Fibroblast of the aortic adventitia (primary cell): Measurements from ENCODE around the gene FARP2. TPM values are rescaled to one million over a fixed set of nuclear protein-coding genes. Genes with fewer than 3 reads are reported as not detected.

ENCODE experiments used
- DNase-seq: peaks from one replicate; pipeline ENCODE4 v3.0.0-alpha.2; 2010; ENCODE audit warnings: low read depth
- H3K4me3 ChIP-seq: 2 replicates; pipeline ENCODE4 v1.5.1; 2011; ENCODE audit warnings: low read depth, mild to moderate bottlenecking, control low read depth, low read length, moderate library complexity
- small RNA-seq: library from RNA; depleted of rRNA; stranded (forward); fragments of <200 nt; gene quantifications from one replicate; pipeline ENCODE3, GENCODE V24; 2012
- total RNA-seq: library from RNA; depleted of rRNA; stranded (reverse); fragments of >200 nt; gene quantifications from 2 replicates; pipeline ENCODE4 v1.2.3, GENCODE V29; 2012; ENCODE audit warnings: low replicate concordance
- TF ChIP-seq, protein P1 (sequence below): IDR thresholded peaks from 2 replicates; pipeline ENCODE4 v1.5.1; 2011; ENCODE audit warnings: mild to moderate bottlenecking, low read length, control low read depth, inconsistent platforms; ENCODE audit not compliant: insufficient read depth

The FARP2 gene
- total RNA-seq, 1 donor = 41.0 TPM

DNA sequence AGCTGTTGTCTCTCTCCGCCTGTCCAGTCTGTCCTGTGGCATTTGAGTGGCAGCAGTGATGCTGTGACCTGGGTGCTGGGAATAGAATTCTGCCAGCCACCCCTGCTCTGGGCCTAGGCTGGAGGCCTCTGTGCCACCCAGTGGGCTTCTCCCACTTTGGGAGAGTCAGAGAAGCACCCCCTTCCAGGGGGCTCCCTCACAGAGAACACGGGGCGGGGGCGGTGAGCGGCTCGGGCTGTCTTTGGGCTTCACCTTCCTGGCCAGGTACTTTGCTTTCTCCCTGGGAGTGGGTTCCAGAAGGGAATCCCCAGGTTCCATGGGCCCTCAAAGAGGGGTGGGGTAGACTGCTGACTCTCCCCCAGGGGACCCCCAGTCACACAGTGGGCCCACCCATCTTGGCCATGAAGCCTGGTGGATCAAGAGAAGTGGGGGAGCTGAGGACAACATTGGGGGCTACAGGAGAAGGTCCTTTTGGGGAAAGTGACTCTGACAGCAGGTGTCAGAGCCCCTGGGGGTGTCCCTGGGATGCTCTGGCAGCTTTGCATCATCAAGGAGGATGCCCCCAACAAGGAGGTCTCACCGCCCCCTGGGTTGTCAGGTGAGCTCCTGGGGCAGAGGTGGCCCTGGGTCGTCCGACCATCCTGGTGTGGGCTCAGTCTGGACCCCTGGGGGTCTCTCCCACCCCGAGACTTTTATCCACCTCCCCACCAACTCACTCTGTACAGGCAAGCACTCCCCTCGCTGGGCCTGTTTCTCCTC lies 183.7 kb downstream of the FARP2 start:
- TF ChIP-seq, protein P1, sequence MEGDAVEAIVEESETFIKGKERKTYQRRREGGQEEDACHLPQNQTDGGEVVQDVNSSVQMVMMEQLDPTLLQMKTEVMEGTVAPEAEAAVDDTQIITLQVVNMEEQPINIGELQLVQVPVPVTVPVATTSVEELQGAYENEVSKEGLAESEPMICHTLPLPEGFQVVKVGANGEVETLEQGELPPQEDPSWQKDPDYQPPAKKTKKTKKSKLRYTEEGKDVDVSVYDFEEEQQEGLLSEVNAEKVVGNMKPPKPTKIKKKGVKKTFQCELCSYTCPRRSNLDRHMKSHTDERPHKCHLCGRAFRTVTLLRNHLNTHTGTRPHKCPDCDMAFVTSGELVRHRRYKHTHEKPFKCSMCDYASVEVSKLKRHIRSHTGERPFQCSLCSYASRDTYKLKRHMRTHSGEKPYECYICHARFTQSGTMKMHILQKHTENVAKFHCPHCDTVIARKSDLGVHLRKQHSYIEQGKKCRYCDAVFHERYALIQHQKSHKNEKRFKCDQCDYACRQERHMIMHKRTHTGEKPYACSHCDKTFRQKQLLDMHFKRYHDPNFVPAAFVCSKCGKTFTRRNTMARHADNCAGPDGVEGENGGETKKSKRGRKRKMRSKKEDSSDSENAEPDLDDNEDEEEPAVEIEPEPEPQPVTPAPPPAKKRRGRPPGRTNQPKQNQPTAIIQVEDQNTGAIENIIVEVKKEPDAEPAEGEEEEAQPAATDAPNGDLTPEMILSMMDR = no peak
- no peak for DNase-seq
- H3K4me3 ChIP-seq = no peak overlapping the region

DNA sequence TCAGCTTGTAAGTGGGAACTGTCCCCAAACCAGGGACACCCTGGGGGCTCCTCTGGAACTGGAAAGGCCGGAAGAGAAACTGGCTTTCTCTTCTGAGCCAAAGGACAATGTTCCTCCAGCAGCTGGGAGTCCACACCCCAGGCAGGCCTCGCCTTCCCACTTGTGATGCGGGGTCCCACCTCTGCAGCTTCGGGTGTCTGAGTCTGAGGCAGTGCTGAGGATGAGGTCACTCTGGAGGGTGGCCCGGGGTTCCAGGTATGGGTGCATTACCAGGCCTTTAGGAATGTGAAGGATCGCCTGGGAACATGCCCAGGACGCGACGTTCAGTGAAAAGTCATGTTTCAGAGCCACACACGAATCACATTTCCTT lies 184.3 kb downstream of the FARP2 start:
- no peak overlapping the region for H3K4me3 ChIP-seq
- TF ChIP-seq, protein P1 = no peak
- no peak for DNase-seq

DNA sequence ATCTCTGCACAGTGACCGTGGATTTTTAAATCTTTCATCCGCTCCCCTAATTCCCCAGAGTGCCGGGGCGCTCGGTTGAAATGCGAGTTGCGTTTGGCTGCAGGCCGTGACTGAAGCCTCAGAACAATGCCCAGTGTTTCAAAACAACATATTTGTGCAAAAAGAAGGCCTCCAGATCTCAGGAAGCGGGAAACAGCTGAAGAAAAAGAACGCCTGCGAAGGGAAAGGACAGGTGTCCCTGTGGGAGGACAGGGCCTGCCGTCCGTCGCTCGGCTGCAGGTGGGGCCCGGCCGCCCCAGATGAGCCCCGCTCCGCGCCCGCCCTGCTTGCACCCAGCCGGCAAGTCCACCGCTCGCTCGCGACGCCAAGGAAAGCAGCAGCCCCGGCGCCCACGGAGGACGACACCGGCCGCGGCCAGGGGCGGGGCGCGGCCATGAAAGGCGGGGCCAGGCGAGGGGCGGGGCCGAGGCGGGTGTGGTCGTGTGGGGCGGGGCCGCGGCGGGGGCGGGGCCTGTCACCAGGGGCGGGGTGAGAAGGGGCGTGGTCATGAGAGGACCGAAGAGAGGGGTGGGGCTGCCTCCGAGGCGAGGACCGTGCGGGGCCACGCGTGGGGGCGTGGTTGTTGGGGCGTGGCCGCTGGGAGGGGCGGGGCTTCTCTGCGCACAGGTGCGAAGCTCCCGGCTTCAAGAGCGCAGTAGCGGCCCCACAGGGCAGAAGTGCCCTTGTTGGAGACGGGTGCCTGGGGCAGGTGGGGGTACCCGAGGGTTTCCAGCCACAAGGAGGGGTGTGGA lies 184.9 kb downstream of the FARP2 start:
- peak; percentile 54 for DNase-seq
- H3K4me3 ChIP-seq = peak overlapping the region; percentile 54
- TF ChIP-seq, protein P1 = no peak

DNA sequence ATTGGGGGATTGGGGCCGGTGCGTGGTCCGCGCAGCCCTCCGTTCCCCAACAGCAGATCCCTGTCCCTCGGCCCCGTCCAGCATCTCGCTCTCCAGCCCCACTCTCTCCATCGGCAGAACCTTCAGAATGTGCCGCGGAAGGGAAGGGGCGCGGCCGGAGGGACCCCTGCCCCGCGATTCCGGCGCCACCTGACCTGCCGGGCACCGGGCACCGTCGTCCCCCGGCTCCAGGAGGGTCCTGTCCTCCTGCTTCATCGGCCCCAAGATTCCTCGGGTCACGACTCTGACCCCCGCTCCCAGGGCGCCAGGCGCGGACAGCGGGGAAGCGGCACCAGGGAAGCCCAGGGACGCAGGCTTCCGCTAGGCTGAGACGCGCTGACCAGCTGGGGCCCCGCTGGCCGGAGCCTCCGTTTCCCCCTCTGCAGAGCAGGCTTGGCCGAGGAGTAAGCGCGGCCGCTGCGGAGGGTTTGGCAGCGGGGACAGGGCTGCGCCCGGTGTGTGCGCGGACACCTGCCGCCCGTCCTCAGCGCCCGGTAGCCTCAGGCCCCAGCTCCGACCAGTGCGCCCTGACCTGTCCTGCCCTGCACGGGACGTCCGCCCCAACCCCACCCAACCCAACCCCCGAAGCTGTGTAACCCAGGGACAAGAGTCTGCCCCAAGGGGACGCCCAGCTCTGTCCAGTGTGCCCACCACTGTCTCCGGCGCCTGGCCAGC lies 185.6 kb downstream of the FARP2 start:
- DNase-seq = no peak
- H3K4me3 ChIP-seq = peak overlapping the region; percentile 42
- TF ChIP-seq, protein P1 = no peak

DNA sequence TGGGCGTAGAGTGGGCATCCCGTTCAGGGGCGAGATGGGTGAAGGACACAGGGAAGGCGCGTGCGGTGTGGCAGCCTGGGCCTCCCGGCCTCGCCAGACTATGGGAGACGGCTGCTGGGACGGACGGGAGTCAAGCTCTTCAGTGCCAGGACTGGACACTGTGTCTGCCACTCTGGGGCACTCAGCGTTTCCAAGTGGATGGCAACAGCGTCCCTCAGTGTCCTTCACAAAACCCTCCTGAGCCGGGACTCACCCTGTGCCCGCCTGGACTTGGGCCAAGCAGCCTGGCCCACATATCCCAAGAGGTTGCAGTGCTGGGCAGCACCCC lies 186.2 kb downstream of the FARP2 start:
- TF ChIP-seq, protein P1 = no peak
- no peak overlapping the region for H3K4me3 ChIP-seq
- DNase-seq = no peak

Small RNA genes lying within 50 kb of the gene (small RNA-seq; reads per million reads assigned to genes)
- gene MIR3133 = not detected

Other genes starting within 250 kb of the FARP2 start
- 3.8 and 21.9 TPM in 2 replicates for gene PASK, start 206.8 kb upstream of the FARP2 start, total RNA-seq
- 41.2 and 70.0 TPM in 2 replicates for gene PPP1R7, start 205.8 kb upstream of the FARP2 start, total RNA-seq
- 1.1 and 1.7 TPM in 2 replicates for gene ANO7, start 167.6 kb upstream of the FARP2 start, total RNA-seq
- 929 and 1,195 TPM in 2 replicates for gene HDLBP, start 40.6 kb upstream of the FARP2 start, total RNA-seq
- gene SEPTIN2, start 40.4 kb upstream of the FARP2 start, total RNA-seq = 472 and 546 TPM in 2 replicates
- gene STK25, start 152.3 kb downstream of the FARP2 start, total RNA-seq = 143 TPM in 2 replicates
- gene BOK, start 202.5 kb downstream of the FARP2 start, total RNA-seq = 15.3 and 21.4 TPM in 2 replicates